ENCODE measurements around the gene DOCK1.

The DOCK1 gene

DNA sequence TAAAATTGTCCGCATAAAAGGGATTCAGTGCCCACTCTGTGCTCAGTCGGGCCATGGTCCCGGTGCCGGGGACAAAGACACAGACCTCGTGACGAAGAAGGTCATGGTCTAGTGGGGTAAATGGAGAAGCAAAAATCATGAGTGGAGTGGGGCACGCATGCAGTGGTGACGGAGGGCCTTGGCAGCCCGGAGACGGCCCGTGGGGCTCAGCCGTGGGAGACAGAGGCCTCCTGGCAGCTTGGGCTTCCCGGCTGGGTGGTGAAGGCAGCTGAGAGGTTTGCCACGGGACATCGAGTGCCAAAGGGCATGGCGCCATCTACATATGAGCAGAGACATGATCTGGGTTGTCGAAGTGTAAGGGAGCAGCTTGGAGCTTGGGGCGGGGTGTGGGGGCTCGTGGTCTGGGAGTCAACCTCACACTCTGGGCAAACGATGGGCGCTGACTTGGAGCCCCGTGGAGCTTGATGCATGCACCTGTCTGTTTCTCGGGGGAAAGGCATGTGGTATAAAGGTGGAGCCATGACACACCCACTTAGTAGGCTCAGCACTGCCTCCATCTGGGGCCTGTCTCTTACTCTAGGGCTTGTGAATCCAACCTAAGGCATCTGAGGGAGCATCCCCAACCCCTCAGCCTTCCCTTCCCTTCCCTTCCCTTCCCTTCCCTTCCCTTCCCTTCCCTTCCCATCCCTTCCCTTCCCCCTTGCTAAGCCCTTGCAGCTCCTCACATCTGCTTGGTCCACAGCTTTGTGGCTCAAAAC lies 442.2 kb downstream of the DOCK1 start:
- Histone ChIP-seq H3K4me1 (ENCODE audit: control insufficient read depth, insufficient read depth, low read length) (peaks cover 9% of the 10 kb centered on the region; the same call in 1 of the 2 replicates), H3K36me3 (ENCODE audit: control insufficient read depth, insufficient read depth, low read length) (peaks cover 6% of the 10 kb centered on the region; the same call in 1 of the 2 replicates), H3K27ac (ENCODE audit: low read depth, low read length) (no peak overlapping the region), H3K27me3 (ENCODE audit: control insufficient read depth, insufficient read depth, low read length) (no peaks in the 10 kb centered on the region), H3K4me3 (ENCODE audit: low read depth, low read length) (no peak overlapping the region), H3K9ac (ENCODE audit: low read depth, low read length) (no peak overlapping the region), H3K9me3 (ENCODE audit: control insufficient read depth, insufficient read depth, low read length) (no peaks in the 10 kb centered on the region)

DNA sequence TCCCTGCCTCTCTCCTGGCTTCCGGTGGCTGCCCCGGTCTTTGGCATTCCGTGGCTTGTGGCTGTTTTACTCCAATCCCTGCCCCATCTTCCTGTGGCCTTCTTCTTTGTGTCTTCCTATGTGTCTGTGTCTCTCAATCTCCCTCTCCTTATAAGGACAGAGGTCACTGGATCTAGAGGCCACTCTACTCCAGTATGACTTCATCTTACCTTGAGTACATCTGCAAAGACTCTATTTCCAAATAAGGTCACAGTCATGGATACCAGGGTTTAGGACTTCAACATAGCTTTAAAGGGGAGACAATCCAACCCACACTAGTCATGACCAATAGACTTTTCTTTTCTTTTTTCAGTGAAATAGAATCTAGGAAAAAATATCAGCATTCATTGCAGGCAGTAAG lies 444.5 kb downstream of the DOCK1 start:
- no peak overlapping the region for H3K27ac ChIP-seq (ENCODE audit: low read depth, low read length)
- peaks cover 2% of the 10 kb centered on the region; the same call in 1 of the 2 replicates for H3K36me3 ChIP-seq (ENCODE audit: control insufficient read depth, insufficient read depth, low read length)
- no peaks in the 10 kb centered on the region for H3K27me3 ChIP-seq (ENCODE audit: control insufficient read depth, insufficient read depth, low read length)
- no peak overlapping the region for H3K9ac ChIP-seq (ENCODE audit: low read depth, low read length)
- peaks cover 9% of the 10 kb centered on the region; the same call in 1 of the 2 replicates for H3K4me1 ChIP-seq (ENCODE audit: control insufficient read depth, insufficient read depth, low read length)
- no peak overlapping the region for H3K4me3 ChIP-seq (ENCODE audit: low read depth, low read length)
- H3K9me3 ChIP-seq (ENCODE audit: control insufficient read depth, insufficient read depth, low read length) = no peaks in the 10 kb centered on the region

DNA sequence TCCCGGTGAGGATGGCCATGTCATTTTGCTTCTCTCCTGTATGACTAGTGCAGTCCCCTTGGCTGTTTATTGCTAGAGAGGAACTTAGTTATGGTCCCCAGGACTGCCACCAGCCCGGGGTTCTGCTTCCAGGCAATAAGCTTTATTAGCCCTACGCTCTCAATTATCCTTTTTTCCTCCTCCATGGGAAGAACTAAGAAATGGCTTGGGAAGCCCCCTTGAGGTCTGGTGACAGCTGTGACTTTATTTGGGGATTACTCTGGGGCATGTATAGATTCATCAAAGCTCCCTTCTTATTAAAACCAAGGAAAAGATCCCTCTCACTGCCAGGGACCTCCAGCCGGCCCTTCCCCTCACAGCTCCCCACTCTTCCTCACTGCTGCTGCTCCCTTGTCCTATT lies 446.3 kb downstream of the DOCK1 start:
- H3K9ac ChIP-seq (ENCODE audit: low read depth, low read length) = no peak overlapping the region
- no peaks in the 10 kb centered on the region for H3K36me3 ChIP-seq (ENCODE audit: control insufficient read depth, insufficient read depth, low read length)
- H3K27ac ChIP-seq (ENCODE audit: low read depth, low read length) = no peak overlapping the region
- H3K27me3 ChIP-seq (ENCODE audit: control insufficient read depth, insufficient read depth, low read length) = no peaks in the 10 kb centered on the region
- no peaks in the 10 kb centered on the region for H3K4me1 ChIP-seq (ENCODE audit: control insufficient read depth, insufficient read depth, low read length)
- H3K9me3 ChIP-seq (ENCODE audit: control insufficient read depth, insufficient read depth, low read length) = no peaks in the 10 kb centered on the region
- H3K4me3 ChIP-seq (ENCODE audit: low read depth, low read length) = no peak overlapping the region

DNA sequence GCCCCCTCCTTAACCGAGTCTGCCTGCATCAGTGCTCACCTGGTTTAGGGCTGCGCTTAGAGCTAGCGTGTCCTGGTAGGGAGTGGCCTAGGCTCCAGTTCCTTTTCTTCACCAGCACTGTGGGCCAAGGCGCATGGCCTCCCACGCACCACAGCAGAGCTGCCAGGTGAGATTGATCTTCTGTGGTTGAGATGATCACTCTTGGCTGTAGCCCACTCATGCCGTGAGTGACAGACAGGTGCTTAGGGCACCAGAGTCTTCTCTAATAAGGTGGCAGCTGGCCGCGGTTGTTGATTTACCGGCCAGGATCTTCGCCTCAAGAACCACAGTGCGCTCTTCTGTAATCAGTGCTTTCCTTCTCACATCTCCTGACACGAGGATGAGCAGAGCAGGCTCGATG lies 448.3 kb downstream of the DOCK1 start:
- Histone ChIP-seq H3K27ac (ENCODE audit: low read depth, low read length) (no peak overlapping the region), H3K9ac (ENCODE audit: low read depth, low read length) (no peak overlapping the region), H3K4me3 (ENCODE audit: low read depth, low read length) (no peak overlapping the region), H3K27me3 (ENCODE audit: control insufficient read depth, insufficient read depth, low read length) (no peaks in the 10 kb centered on the region), H3K9me3 (ENCODE audit: control insufficient read depth, insufficient read depth, low read length) (no peaks in the 10 kb centered on the region), H3K36me3 (ENCODE audit: control insufficient read depth, insufficient read depth, low read length) (no peaks in the 10 kb centered on the region), H3K4me1 (ENCODE audit: control insufficient read depth, insufficient read depth, low read length) (no peaks in the 10 kb centered on the region)

DNA sequence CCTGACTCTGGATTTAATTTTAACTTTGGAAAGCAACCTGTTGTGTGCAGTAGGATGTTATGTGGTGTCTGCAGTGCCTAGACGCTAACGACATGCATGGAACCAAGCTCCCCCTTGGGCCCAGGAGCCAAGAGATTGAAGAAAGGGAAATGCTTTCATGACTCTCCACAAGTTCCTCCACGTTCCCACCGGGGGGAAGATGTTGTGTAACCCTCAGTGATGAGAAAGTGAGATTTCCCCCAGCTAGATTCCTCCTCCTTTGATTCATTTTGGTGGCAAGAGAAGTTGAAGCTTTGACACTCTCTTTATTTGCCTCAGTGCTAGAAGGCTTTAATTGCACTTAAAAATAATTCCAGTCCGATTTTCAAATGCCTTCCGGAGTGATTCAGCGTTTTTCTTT lies 449.0 kb downstream of the DOCK1 start:
- no peak overlapping the region for H3K4me3 ChIP-seq (ENCODE audit: low read depth, low read length)
- H3K4me1 ChIP-seq (ENCODE audit: control insufficient read depth, insufficient read depth, low read length) = no peaks in the 10 kb centered on the region
- H3K36me3 ChIP-seq (ENCODE audit: control insufficient read depth, insufficient read depth, low read length) = no peaks in the 10 kb centered on the region
- no peak overlapping the region for H3K27ac ChIP-seq (ENCODE audit: low read depth, low read length)
- H3K9me3 ChIP-seq (ENCODE audit: control insufficient read depth, insufficient read depth, low read length) = no peaks in the 10 kb centered on the region
- H3K27me3 ChIP-seq (ENCODE audit: control insufficient read depth, insufficient read depth, low read length) = no peaks in the 10 kb centered on the region
- no peak overlapping the region for H3K9ac ChIP-seq (ENCODE audit: low read depth, low read length)

DNA sequence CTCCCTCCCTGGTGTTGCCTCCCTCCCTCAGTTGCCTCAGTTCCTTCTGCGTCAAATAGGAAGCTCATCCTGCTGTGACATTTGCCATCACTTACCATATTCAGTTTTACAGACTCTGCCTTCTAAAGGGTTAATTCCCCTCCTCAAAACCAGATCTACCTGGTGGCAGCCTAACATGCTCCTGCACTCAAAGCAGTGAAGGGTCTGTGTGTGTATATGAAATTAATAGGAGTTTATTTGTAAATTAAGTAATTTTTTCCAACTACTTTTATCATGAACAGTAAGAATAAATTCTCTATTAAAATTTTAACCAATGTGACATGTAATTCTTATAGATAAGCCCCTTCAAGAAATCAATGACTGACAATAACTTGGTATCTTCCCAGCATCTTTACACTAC lies 449.8 kb downstream of the DOCK1 start:
- no peak overlapping the region for H3K4me3 ChIP-seq (ENCODE audit: low read depth, low read length)
- no peak overlapping the region for H3K9ac ChIP-seq (ENCODE audit: low read depth, low read length)
- no peaks in the 10 kb centered on the region for H3K27me3 ChIP-seq (ENCODE audit: control insufficient read depth, insufficient read depth, low read length)
- H3K9me3 ChIP-seq (ENCODE audit: control insufficient read depth, insufficient read depth, low read length) = no peaks in the 10 kb centered on the region
- no peak overlapping the region for H3K27ac ChIP-seq (ENCODE audit: low read depth, low read length)
- no peaks in the 10 kb centered on the region for H3K36me3 ChIP-seq (ENCODE audit: control insufficient read depth, insufficient read depth, low read length)
- H3K4me1 ChIP-seq (ENCODE audit: control insufficient read depth, insufficient read depth, low read length) = no peaks in the 10 kb centered on the region

DNA sequence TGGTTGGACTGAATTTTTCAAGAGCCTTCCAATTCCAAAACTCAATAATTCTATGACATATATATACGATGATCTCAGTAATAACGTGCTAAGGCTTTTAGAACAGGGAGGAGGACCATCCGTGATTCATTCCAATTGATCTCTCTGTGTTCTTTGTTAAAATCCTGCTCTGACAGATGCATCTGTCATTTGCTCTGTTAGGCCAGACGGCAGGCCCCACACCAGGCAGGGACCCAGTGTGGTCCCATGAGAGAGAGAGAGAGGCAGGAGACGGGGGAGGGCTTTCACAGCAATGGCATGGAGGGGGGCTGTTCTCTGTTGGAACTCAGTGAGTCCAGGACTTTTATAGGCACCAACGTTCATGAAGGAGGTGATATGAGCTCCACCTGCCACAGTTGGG lies 451.1 kb downstream of the DOCK1 start:
- Histone ChIP-seq H3K4me3 (ENCODE audit: low read depth, low read length) (no peak overlapping the region), H3K4me1 (ENCODE audit: control insufficient read depth, insufficient read depth, low read length) (no peaks in the 10 kb centered on the region), H3K9ac (ENCODE audit: low read depth, low read length) (no peak overlapping the region), H3K27me3 (ENCODE audit: control insufficient read depth, insufficient read depth, low read length) (no peaks in the 10 kb centered on the region), H3K36me3 (ENCODE audit: control insufficient read depth, insufficient read depth, low read length) (no peaks in the 10 kb centered on the region), H3K9me3 (ENCODE audit: control insufficient read depth, insufficient read depth, low read length) (no peaks in the 10 kb centered on the region), H3K27ac (ENCODE audit: low read depth, low read length) (no peak overlapping the region)

DNA sequence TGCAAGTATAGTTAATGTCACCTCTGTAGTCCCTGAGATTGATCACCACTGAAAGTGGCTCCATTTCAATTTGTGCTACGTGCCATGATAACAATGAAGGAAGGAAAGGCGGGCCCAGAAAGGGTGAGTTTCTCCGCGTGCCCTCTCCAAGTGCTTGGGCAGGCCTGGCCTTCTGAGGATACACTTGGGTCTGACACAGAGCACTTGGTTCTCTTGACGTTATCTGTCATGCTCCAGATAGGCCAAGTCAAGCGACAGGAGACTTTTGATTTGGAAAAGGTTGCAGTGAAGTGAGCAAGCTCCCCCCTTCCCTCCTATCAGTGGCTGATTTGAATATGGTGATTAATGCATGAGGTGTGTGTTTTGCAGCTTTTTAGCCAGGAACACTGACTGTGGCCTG lies 452.0 kb downstream of the DOCK1 start:
- H3K27me3 ChIP-seq (ENCODE audit: control insufficient read depth, insufficient read depth, low read length) = no peaks in the 10 kb centered on the region
- H3K9me3 ChIP-seq (ENCODE audit: control insufficient read depth, insufficient read depth, low read length) = no peaks in the 10 kb centered on the region
- H3K9ac ChIP-seq (ENCODE audit: low read depth, low read length) = no peak overlapping the region
- H3K27ac ChIP-seq (ENCODE audit: low read depth, low read length) = no peak overlapping the region
- no peaks in the 10 kb centered on the region for H3K36me3 ChIP-seq (ENCODE audit: control insufficient read depth, insufficient read depth, low read length)
- H3K4me1 ChIP-seq (ENCODE audit: control insufficient read depth, insufficient read depth, low read length) = no peaks in the 10 kb centered on the region
- H3K4me3 ChIP-seq (ENCODE audit: low read depth, low read length) = no peak overlapping the region

DNA sequence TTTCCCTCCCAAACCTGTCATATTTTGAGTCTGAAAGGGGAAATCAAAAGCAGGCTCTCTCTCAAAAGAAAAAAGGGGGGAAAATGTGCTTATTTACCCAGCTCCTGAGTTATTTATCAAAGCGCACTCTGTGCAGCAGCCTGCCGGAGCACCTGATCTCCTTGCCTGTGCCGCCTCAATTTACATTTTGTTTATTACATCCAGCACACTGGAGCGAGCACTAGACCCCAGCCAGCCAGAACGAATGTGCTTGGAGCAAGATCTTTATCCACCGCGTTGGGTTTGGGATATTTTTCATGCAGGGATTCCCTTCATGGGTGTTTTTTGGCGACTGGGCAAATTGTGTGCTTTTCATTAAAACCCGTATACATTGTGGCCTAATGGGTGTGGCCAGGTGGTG lies 453.1 kb downstream of the DOCK1 start:
- Histone ChIP-seq H3K4me1 (ENCODE audit: control insufficient read depth, insufficient read depth, low read length) (no peaks in the 10 kb centered on the region), H3K9ac (ENCODE audit: low read depth, low read length) (no peak overlapping the region), H3K27me3 (ENCODE audit: control insufficient read depth, insufficient read depth, low read length) (no peaks in the 10 kb centered on the region), H3K36me3 (ENCODE audit: control insufficient read depth, insufficient read depth, low read length) (peaks cover 6% of the 10 kb centered on the region; the same call in 1 of the 2 replicates), H3K27ac (ENCODE audit: low read depth, low read length) (no peak overlapping the region), H3K4me3 (ENCODE audit: low read depth, low read length) (no peak overlapping the region), H3K9me3 (ENCODE audit: control insufficient read depth, insufficient read depth, low read length) (no peaks in the 10 kb centered on the region)

DNA sequence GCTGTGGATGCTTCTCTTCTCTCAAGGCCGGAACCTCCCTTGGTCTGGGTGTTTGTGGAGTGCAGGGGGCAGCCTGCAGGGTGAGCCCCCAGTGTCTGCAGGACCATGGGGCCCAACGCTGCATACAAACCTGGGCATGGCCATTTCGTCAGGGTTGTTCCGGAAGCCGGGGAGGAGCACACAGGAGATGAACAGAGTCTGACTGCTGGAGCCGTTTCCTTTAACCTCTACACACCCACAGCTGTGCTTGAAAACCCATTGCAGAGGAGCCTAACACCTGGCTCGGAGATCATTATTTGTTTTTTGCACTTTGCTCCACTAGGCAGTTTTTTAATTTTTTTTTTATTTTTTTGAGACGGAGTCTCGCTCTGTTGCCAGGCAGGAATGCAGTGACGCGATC lies 458.8 kb downstream of the DOCK1 start:
- Histone ChIP-seq H3K9me3 (ENCODE audit: control insufficient read depth, insufficient read depth, low read length) (no peaks in the 10 kb centered on the region), H3K4me3 (ENCODE audit: low read depth, low read length) (no peak overlapping the region), H3K27me3 (ENCODE audit: control insufficient read depth, insufficient read depth, low read length) (no peaks in the 10 kb centered on the region), H3K27ac (ENCODE audit: low read depth, low read length) (no peak overlapping the region), H3K36me3 (ENCODE audit: control insufficient read depth, insufficient read depth, low read length) (peaks cover 6% of the 10 kb centered on the region; the same call in 1 of the 2 replicates), H3K9ac (ENCODE audit: low read depth, low read length) (no peak overlapping the region), H3K4me1 (ENCODE audit: control insufficient read depth, insufficient read depth, low read length) (no peaks in the 10 kb centered on the region)

DNA sequence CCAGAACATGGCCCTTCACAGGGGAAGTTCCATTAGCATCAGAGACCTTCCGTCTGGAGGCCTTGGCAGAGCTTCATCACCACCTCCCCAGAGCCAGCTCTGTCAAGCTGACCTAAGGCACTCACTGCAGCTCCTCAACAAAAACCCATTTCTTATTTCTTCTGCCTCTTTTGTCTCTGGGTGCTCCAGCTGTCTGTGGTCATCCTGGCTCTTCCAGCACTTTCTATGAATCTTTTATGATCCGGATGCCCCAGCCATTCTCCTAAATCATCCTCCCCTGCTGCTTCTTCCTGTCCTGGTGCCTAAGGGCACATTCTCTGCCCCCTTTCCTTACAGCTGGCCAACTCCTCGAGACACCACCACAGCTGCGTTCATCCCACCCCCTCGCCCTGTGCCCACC lies 462.9 kb downstream of the DOCK1 start:
- H3K36me3 ChIP-seq (ENCODE audit: control insufficient read depth, insufficient read depth, low read length) = 0 out of 2 replicates have a peak, but pooled peaks cover under 1% of the 10 kb centered on the region
- no peaks in the 10 kb centered on the region for H3K27me3 ChIP-seq (ENCODE audit: control insufficient read depth, insufficient read depth, low read length)
- H3K9ac ChIP-seq (ENCODE audit: low read depth, low read length) = no peak overlapping the region
- no peak overlapping the region for H3K4me3 ChIP-seq (ENCODE audit: low read depth, low read length)
- no peak overlapping the region for H3K27ac ChIP-seq (ENCODE audit: low read depth, low read length)
- no peaks in the 10 kb centered on the region for H3K9me3 ChIP-seq (ENCODE audit: control insufficient read depth, insufficient read depth, low read length)
- no peaks in the 10 kb centered on the region for H3K4me1 ChIP-seq (ENCODE audit: control insufficient read depth, insufficient read depth, low read length)

Data from HUES48 (cell line).